ENCODE measurements around the gene PSMC5. TPM values are rescaled to one million over a fixed set of nuclear protein-coding genes. Genes with fewer than 3 reads are reported as not detected.

Gene PSMC5
- polyA plus RNA-seq, 1 donor (not counting 4 experiments of a cell fraction or from before 2014, with no cell fraction given), result 141 TPM

DNA sequence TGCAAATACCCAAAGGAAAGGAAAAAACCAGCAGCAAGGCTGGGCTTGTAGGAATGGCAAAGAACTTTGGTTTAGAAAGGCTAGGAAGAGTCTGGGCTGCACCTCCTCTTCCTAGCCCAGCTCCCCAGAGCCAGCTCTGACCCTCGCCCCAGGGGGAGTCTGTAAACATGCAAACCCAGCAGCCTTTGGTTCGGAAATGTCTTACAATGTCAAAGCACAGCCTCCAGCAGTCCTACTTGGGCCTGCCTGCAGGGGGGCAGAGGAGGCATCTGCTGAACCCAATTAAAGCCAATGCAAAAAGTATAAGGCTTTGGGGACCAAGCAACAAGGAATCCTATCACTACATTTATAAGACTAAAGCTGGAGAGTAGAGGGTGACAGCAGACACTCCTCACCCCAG is 5.2 kb downstream of the PSMC5 start:
- Histone ChIP-seq H2AFZ (ENCODE audit: control insufficient read depth, low read length) (no peak overlapping the region), H3K79me2 (ENCODE audit: control insufficient read depth, insufficient read depth, low read length) (peaks cover 42% of the 10 kb centered on the region), H3K27ac (ENCODE audit: control insufficient read depth, insufficient read depth, low read length) (no peak overlapping the region), H3K4me2 (ENCODE audit: control insufficient read depth, extremely low read depth, insufficient read depth, low read depth, low read length) (no peak overlapping the region), H3K4me1 (ENCODE audit: control insufficient read depth, extremely low read depth, insufficient read depth, low read length) (peaks cover 25% of the 10 kb centered on the region), H3K9ac (ENCODE audit: control insufficient read depth, extremely low read depth, insufficient read depth, low read length) (no peak overlapping the region), H3K9me1 (ENCODE audit: control insufficient read depth, extremely low read depth, insufficient read depth, low read length) (no peaks in the 10 kb centered on the region), H3K4me3 (ENCODE audit: control insufficient read depth in 2 of 3, extremely low read depth in 1 of 3, insufficient read depth in 2 of 3, low read depth in 1 of 3, low read length in 3 of 3) (no peak overlapping the region), H3K36me3 (ENCODE audit: control insufficient read depth in 2 of 2, extremely low read depth in 1 of 2, insufficient read depth in 2 of 2, low read length in 2 of 2) (peaks cover 62 to 65% of the 10 kb centered on the region in 2 experiments), H3K27me3 (ENCODE audit: control insufficient read depth, extremely low read depth, insufficient read depth, low read length) (no peaks in the 10 kb centered on the region), H4K20me1 (ENCODE audit: control insufficient read depth, extremely low read depth, insufficient read depth, low read length) (peaks cover 7% of the 10 kb centered on the region), H3K9me3 (ENCODE audit: control insufficient read depth, low read depth, low read length) (no peaks in the 10 kb centered on the region)
- dilution Hi-C loops (cut with MboI; ENCODE audit: extremely low pct_ligation_motif_present, low sequenced_read_pairs), result no loop called here
- DNase-seq (ENCODE audit: low read depth, low spot score) (no peak), FAIRE-seq (no peak)
- TF ChIP-seq, protein P1, sequence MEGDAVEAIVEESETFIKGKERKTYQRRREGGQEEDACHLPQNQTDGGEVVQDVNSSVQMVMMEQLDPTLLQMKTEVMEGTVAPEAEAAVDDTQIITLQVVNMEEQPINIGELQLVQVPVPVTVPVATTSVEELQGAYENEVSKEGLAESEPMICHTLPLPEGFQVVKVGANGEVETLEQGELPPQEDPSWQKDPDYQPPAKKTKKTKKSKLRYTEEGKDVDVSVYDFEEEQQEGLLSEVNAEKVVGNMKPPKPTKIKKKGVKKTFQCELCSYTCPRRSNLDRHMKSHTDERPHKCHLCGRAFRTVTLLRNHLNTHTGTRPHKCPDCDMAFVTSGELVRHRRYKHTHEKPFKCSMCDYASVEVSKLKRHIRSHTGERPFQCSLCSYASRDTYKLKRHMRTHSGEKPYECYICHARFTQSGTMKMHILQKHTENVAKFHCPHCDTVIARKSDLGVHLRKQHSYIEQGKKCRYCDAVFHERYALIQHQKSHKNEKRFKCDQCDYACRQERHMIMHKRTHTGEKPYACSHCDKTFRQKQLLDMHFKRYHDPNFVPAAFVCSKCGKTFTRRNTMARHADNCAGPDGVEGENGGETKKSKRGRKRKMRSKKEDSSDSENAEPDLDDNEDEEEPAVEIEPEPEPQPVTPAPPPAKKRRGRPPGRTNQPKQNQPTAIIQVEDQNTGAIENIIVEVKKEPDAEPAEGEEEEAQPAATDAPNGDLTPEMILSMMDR (optimal IDR thresholded peaks at IDR 0.05 in 1 of 3, IDR thresholded peaks at IDR 0.05 in 1 of 3, conservative IDR thresholded peaks at IDR 0.05 in 1 of 3; ENCODE audit: extremely low read depth in 1 of 3, insufficient read depth in 2 of 3, low read length in 3 of 3), result no peak
- no peak for TF ChIP-seq EZH2 (IDR thresholded peaks at IDR 0.05; ENCODE audit: low read length)

DNA sequence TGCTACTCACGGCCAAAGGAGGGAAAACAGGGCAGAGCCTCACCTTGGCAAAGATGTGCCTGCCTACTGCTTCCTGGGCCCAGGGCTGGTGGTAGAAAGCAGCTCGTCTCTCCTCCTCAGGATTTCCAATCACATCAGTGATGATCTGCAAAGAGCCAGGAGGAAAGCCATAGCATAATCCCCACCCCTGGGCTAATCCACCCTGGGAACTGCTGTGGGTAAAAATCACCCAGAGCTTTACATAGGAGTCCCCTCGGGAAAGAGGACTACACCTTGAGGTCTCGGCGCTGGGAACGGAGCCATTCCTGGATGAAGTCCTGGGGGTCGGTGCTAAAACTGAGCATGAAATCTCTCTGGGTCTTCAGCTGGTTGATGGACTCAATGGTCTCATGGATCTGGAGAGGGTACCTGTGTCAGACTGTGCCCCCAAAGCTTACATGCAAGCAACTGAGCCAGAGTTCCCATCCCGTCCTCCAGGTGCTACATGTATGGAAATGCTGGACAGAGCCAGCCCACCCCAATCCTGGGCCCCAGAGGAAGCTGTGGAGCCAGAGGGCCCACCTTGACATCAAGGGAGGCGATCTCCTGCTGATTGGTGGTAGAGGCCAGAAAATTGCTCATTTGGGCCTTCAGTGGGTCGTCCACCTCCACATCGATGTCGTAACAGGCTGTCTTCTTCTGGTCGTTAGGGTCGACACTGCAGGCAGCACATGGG is 6.0 kb downstream of the PSMC5 start:
- Histone ChIP-seq H3K9me3 (ENCODE audit: control insufficient read depth, low read depth, low read length) (no peaks in the 10 kb centered on the region), H3K9ac (ENCODE audit: control insufficient read depth, extremely low read depth, insufficient read depth, low read length) (no peak overlapping the region), H3K4me3 (ENCODE audit: control insufficient read depth in 2 of 3, extremely low read depth in 1 of 3, insufficient read depth in 2 of 3, low read depth in 1 of 3, low read length in 3 of 3) (no peak overlapping the region), H3K9me1 (ENCODE audit: control insufficient read depth, extremely low read depth, insufficient read depth, low read length) (no peaks in the 10 kb centered on the region), H3K27me3 (ENCODE audit: control insufficient read depth, extremely low read depth, insufficient read depth, low read length) (no peaks in the 10 kb centered on the region), H3K79me2 (ENCODE audit: control insufficient read depth, insufficient read depth, low read length) (peaks cover 42% of the 10 kb centered on the region), H4K20me1 (ENCODE audit: control insufficient read depth, extremely low read depth, insufficient read depth, low read length) (peaks cover 7% of the 10 kb centered on the region), H3K4me2 (ENCODE audit: control insufficient read depth, extremely low read depth, insufficient read depth, low read depth, low read length) (no peak overlapping the region), H2AFZ (ENCODE audit: control insufficient read depth, low read length) (no peak overlapping the region), H3K27ac (ENCODE audit: control insufficient read depth, insufficient read depth, low read length) (no peak overlapping the region), H3K4me1 (ENCODE audit: control insufficient read depth, extremely low read depth, insufficient read depth, low read length) (peaks cover 27% of the 10 kb centered on the region), H3K36me3 (ENCODE audit: control insufficient read depth in 2 of 2, extremely low read depth in 1 of 2, insufficient read depth in 2 of 2, low read length in 2 of 2) (peaks cover 62 to 66% of the 10 kb centered on the region in 2 experiments)
- dilution Hi-C loops (cut with MboI; ENCODE audit: extremely low pct_ligation_motif_present, low sequenced_read_pairs), result no loop called here
- FAIRE-seq, result no peak
- no peak for DNase-seq (ENCODE audit: low read depth, low spot score)
- no peak for TF ChIP-seq EZH2 (IDR thresholded peaks at IDR 0.05; ENCODE audit: low read length)

Data from keratinocyte (primary cell).